ENCODE data around the gene ABCF2. TPM values are rescaled to one million over a fixed set of nuclear protein-coding genes. Genes with fewer than 3 reads are reported as not detected.

Gene ABCF2
- total RNA-seq, 2 donors from 2014 or later, result 68.4 to 118 TPM

DNA sequence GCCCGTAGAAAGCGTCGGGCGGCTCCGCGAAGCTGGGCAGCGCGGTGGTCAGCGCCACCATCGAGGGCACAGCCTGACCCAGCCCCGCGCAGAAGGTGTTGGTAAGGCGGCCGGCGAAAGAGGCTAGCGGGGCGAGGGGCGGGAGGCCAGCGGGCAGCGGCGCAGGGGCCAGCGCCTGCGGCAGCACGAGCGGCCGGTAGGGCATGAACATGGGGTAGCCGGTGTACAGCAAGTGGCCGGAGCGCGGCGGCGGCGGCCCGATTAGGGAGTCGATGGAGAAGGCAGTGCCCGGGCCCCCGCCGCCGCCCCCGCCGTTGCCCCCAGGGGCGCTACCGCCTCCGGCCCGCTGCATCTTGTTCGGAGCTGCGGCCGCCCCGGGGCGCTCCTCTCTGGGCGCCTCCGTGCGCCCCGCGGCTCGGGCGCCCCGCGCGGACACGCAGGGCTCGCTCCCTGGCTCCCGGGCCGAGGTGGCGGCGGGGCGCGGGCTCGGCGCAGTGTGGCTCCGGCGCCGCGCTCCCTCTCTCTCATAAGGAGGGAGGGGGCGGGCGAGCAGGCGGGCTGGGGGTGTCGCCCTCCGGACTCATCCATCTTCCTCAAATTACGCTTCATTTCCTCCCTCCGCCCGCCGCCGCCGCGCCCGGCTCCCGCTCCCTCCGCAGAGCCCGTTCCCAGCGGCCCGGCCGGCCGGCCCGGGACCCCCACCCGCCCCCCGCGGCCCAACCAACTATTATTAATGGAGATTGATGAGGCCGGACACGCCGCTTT, 59.6 kb downstream of the ABCF2 start, which contains the start of gene GBX1:
Gene GBX1 (minus strand): TSS at position 498 of the 765 bp plus-strand sequence. CDS start 146 bp downstream, at position 352.
- ATAC-seq (peak; percentile 26 to 54), DNase-seq (ENCODE audit: low spot score) (no peak)
- H3K27ac Mint-ChIP-seq, result no peak within 1 kb of the TSS

DNA sequence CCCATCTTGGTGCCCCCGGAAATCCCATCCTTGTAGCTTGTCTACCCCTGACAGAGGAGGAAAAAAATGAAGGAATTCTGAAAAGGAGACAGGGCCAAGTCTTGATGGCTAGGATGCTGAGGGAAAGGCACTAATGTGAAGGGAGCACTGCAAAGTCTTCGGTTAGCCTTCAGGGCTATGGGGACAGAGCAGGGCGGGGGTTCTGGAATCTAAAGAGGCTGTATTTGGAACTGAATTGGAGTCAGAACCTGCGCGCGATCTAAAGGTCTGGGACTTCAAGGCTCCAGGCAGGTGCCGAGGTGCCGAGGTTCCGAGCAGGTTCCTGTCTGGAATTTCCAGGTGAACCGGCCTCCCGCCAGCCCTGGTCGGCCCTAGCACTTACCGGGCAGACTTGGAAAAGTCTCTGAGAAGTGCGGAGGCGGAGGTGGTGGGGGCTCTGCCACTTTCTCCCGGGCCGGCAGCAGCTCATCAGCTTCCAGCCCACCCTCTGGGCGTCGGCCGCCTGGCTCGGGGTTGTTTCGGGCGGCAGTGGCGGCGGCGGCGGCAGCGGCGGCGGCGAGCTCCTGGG, 60.3 kb downstream of the ABCF2 start:
- Mint-ChIP-seq H3K9me3 (no peaks in the 10 kb centered on the region), H3K4me1 (ENCODE audit: low read depth in 2 of 2) (peaks cover 6 to 8% of the 10 kb centered on the region in 2 donors), H3K36me3 (no peaks in the 10 kb centered on the region), H3K27me3 (peaks cover 21 to 26% of the 10 kb centered on the region in 2 donors), H3K4me3 (peak overlapping the region; percentile 10), H3K27ac (no peak overlapping the region)
- ATAC-seq, result no peak
- no peak for DNase-seq (ENCODE audit: low spot score)

More for the DNA sequence above, 59.6 kb downstream of the ABCF2 start, which contains the start of gene GBX1:
- Mint-ChIP-seq H3K9me3 (no peaks in the 10 kb centered on the region), H3K4me1 (ENCODE audit: low read depth in 2 of 2) (peaks cover 7 to 8% of the 10 kb centered on the region in 2 donors), H3K4me3 (peak within 1 kb of the TSS; percentile 85), H3K27me3 (peaks cover 26 to 29% of the 10 kb centered on the region in 2 donors), H3K36me3 (no peaks in the 10 kb centered on the region)

Other genes starting within 250 kb of the ABCF2 start
- gene KCNH2, start 248.9 kb downstream of the ABCF2 start, total RNA-seq, result under 1 TPM in 1 of 2 donors, not detected in 1; 0.22 TPM
- 1 to 10 TPM; 1.2 to 8.0 TPM for gene NOS3, start 236.2 kb downstream of the ABCF2 start, total RNA-seq
- 1 to 10 TPM; 2.5 to 2.7 TPM for gene ATG9B, start 202.7 kb downstream of the ABCF2 start, total RNA-seq
- gene ABCB8, start 198.8 kb downstream of the ABCF2 start, total RNA-seq, result 10 to 100 TPM; 43.1 to 82.8 TPM
- gene ASIC3, start 178.7 kb downstream of the ABCF2 start, total RNA-seq, result 1 to 10 TPM; 2.8 to 4.7 TPM
- 10 to 100 TPM; 12.5 to 16.2 TPM for gene CDK5, start 169.3 kb downstream of the ABCF2 start, total RNA-seq
- 100 to 1,000 TPM; 117 to 195 TPM for gene SLC4A2, start 167.6 kb downstream of the ABCF2 start, total RNA-seq
- gene FASTK, start 146.4 kb downstream of the ABCF2 start, total RNA-seq, result 100 to 1,000 TPM in 1 of 2 donors, 10 to 100 TPM in 1; 84.4 to 131 TPM
- 10 to 100 TPM; 65.5 to 73.1 TPM for gene TMUB1, start 143.7 kb downstream of the ABCF2 start, total RNA-seq
- 100 to 1,000 TPM in 1 of 2 donors, 10 to 100 TPM in 1; 28.4 to 101 TPM for gene AGAP3, start 140.7 kb downstream of the ABCF2 start, total RNA-seq
- gene GBX1, start 59.5 kb downstream of the ABCF2 start, total RNA-seq, result not detected
- gene ASB10, start 40.0 kb downstream of the ABCF2 start, total RNA-seq, result not detected
- gene H2BK1, start 16.7 kb downstream of the ABCF2 start, total RNA-seq, result not detected
- gene CHPF2, start 5.3 kb upstream of the ABCF2 start, total RNA-seq, result 10 to 100 TPM; 54.6 to 67.6 TPM
- gene SMARCD3, start 21.5 kb upstream of the ABCF2 start, total RNA-seq, result 1 to 10 TPM in 1 of 2 donors, under 1 TPM in 1; 0.93 to 1.2 TPM
- 10 to 100 TPM; 53.6 to 66.9 TPM for gene NUB1, start 114.6 kb upstream of the ABCF2 start, total RNA-seq
- gene WDR86, start 182.8 kb upstream of the ABCF2 start, total RNA-seq, result not detected
- not detected for gene CRYGN, start 212.9 kb upstream of the ABCF2 start, total RNA-seq

All from natural killer cell treated with Interleukin-12 subunit alpha and Interleukin-12 subunit beta and Interleukin-15 and Interleukin-18, amount 100 ng/mL, for 72 hours (primary cell).